Keratinocyte (primary cell): ENCODE results near the gene ASMT. TPM values are rescaled to one million over a fixed set of nuclear protein-coding genes. Genes with fewer than 3 reads are reported as not detected.

Experiments used
- DNase-seq: peaks from one replicate; pipeline ENCODE4 v3.0.0-alpha.2; 2011; ENCODE audit warnings: low read depth, missing footprints, low spot score
- FAIRE-seq: peaks from 2 replicates; lab custom pipeline; 2011; peaks lifted over from hg19 to GRCh38; lab: Jason Lieb, UNC
- H2AFZ ChIP-seq: 2 replicates; pipeline ENCODE4 v1.6.0; 2012; ENCODE audit warnings: low read length, control low read depth, inconsistent platforms; ENCODE audit not compliant: control insufficient read depth
- H3K27ac ChIP-seq: 2 replicates; pipeline ENCODE4 v1.5.1; 2011; ENCODE audit warnings: low read length; ENCODE audit not compliant: control insufficient read depth, insufficient read depth
- H3K27me3 ChIP-seq: 3 replicates; pipeline ENCODE4 v1.6.0; 2011; ENCODE audit warnings: low read length; ENCODE audit not compliant: control insufficient read depth, insufficient read depth; ENCODE audit errors: extremely low read depth
- H3K36me3 ChIP-seq, 2 experiments: 2 replicates in 1 of 2; 3 replicates in 1 of 2; pipeline ENCODE4 v1.5.1; 2011; ENCODE audit warnings: low read length in 2 of 2, mild to moderate bottlenecking in 1 of 2; ENCODE audit not compliant: control insufficient read depth in 2 of 2, insufficient read depth in 2 of 2; ENCODE audit errors: extremely low read depth in 1 of 2
- H3K4me1 ChIP-seq: 3 replicates; pipeline ENCODE4 v1.5.1; 2011; ENCODE audit warnings: low read length; ENCODE audit not compliant: control insufficient read depth, insufficient read depth; ENCODE audit errors: extremely low read depth
- H3K4me2 ChIP-seq: 3 replicates; pipeline ENCODE4 v1.6.0; 2011; ENCODE audit warnings: low read depth, low read length; ENCODE audit not compliant: control insufficient read depth, insufficient read depth; ENCODE audit errors: extremely low read depth
- H3K4me3 ChIP-seq, 3 experiments: fragments of 200-600 bp in 1 of 3; sonication (generic) in 1 of 3; 2 replicates in 2 of 3; 3 replicates in 1 of 3; pipeline ENCODE4 v1.5.1; 2011 to 2016; ENCODE audit warnings: low read length in 3 of 3, mild to moderate bottlenecking in 3 of 3, control low read depth in 2 of 3, inconsistent platforms in 1 of 3, low read depth in 1 of 3, mixed read lengths in 1 of 3, mixed run types in 1 of 3, moderate library complexity in 1 of 3; ENCODE audit not compliant: control insufficient read depth in 2 of 3, insufficient read depth in 2 of 3; ENCODE audit errors: extremely low read depth in 1 of 3
- H3K79me2 ChIP-seq: 2 replicates; pipeline ENCODE4 v1.6.0; 2012; ENCODE audit warnings: low read length; ENCODE audit not compliant: control insufficient read depth, insufficient read depth
- H3K9ac ChIP-seq: 3 replicates; pipeline ENCODE4 v1.6.0; 2011; ENCODE audit warnings: low read length; ENCODE audit not compliant: control insufficient read depth, insufficient read depth; ENCODE audit errors: extremely low read depth
- H3K9me1 ChIP-seq: 3 replicates; pipeline ENCODE4 v1.6.0; 2011; ENCODE audit warnings: low read length; ENCODE audit not compliant: control insufficient read depth, insufficient read depth; ENCODE audit errors: extremely low read depth
- H3K9me3 ChIP-seq: 2 replicates; pipeline ENCODE4 v1.5.1; 2012; ENCODE audit warnings: low read depth, low read length; ENCODE audit not compliant: control insufficient read depth
- H4K20me1 ChIP-seq: 3 replicates; pipeline ENCODE4 v1.6.0; 2011; ENCODE audit warnings: low read length; ENCODE audit not compliant: control insufficient read depth, insufficient read depth; ENCODE audit errors: extremely low read depth
- CTCF ChIP-seq, 3 experiments: IDR thresholded peaks in 1 of 3; conservative IDR thresholded peaks in 1 of 3; optimal IDR thresholded peaks in 1 of 3; 2 replicates in 2 of 3; 3 replicates in 1 of 3; pipeline versions ENCODE3 to v1.5.1; 2011; ENCODE audit warnings: low read length in 3 of 3, mild to moderate bottlenecking in 3 of 3, moderate library complexity in 2 of 3, control low read depth in 1 of 3, inconsistent platforms in 1 of 3; ENCODE audit not compliant: insufficient read depth in 2 of 3; ENCODE audit errors: extremely low read depth in 1 of 3
- EZH2 ChIP-seq: IDR thresholded peaks from one replicate; pipeline ENCODE4 v1.6.1; 2012; ENCODE audit warnings: inconsistent platforms, mild to moderate bottlenecking, low read length, moderate library complexity
- dilution Hi-C: fragments of 300-500 bp; cut with MboI; formaldehyde crosslinking; loops from one replicate; pipeline ENCODE4 v1.7.0; 2020; ENCODE audit warnings: low sequenced_read_pairs; ENCODE audit not compliant: extremely low pct_ligation_motif_present
- polyA plus RNA-seq, 5 experiments: library from polyadenylated mRNA; depleted of rRNA in 3 of 5; stranded (reverse) in 3 of 5; stranded (forward) in 1 of 5; unstranded in 1 of 5; fragments of >200 nt; gene quantifications; 1 replicate in 1 of 5; 2 replicates in 3 of 5; 3 replicates in 1 of 5; pipeline versions ENCODE4 v1.2.1 to v1.2.3, GENCODE V29; 2011 to 2012; ENCODE audit warnings: missing spikeins in 2 of 5, low read depth in 1 of 5, low replicate concordance in 1 of 5

The ASMT gene
- polyA plus RNA-seq, 1 donor (not counting 4 experiments of a cell fraction or from before 2014, with no cell fraction given) = not detected

DNA sequence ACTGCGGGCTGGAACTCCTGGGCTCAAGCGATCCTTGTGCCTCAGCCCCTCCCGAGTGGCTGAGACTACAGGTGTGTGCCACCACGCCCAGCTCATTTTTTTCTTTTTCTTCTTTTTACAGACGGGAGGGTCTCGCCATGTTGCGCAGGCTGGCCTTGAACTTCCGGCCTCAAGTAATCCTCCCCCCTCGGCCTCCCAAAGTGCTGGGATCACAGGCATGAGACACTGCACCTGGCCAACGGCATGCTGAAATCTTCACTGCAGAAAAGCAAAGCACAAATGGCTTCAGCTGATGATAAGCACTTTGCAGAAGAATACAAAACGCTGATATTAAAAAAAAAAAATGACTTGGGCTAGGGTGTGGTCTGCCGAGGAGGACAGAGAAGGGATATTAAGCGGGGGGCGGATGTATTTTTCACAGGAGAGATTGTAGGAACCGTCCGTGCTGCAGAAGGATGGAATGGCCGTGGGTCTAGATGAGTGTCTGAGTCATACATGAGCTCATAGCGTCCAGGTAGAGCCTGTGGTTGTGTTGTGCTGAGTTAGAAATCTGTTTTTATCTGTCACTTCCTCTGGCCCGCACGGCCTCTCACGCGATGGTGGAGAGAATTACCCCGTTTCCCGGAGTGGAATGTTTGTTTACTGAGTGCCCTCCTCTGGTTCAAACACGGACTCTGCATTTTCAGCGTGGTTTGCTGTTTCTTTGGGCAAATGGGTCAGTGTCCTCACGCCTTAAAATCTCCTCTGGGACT is 32.0 kb upstream of the ASMT start:
- Histone ChIP-seq H3K9me1 (no peaks in the 10 kb centered on the region), H2AFZ (peak overlapping the region; percentile 20), H3K4me1 (no peaks in the 10 kb centered on the region), H3K4me3 (no peak overlapping the region), H3K27me3 (no peaks in the 10 kb centered on the region), H3K79me2 (no peaks in the 10 kb centered on the region), H3K9ac (no peak overlapping the region), H3K4me2 (no peak overlapping the region), H3K9me3 (no peaks in the 10 kb centered on the region), H3K36me3 (no peaks in the 10 kb centered on the region), H4K20me1 (no peaks in the 10 kb centered on the region), H3K27ac (no peak overlapping the region)
- TF ChIP-seq EZH2 = no peak
- TF ChIP-seq CTCF (optimal IDR thresholded peaks at IDR 0.05 in 1 of 3, IDR thresholded peaks at IDR 0.05 in 1 of 3, conservative IDR thresholded peaks at IDR 0.05 in 1 of 3; ENCODE audit: extremely low read depth in 1 of 3, insufficient read depth in 2 of 3, low read length in 3 of 3) = no peak
- DNase-seq (no peak), FAIRE-seq (no peak)
- dilution Hi-C loops = no loop called here

GRCh38 chrX:1584237-1585011 is 30.4 kb upstream of the ASMT start:
- H3K4me2 ChIP-seq = no peak overlapping the region
- H3K9me1 ChIP-seq = no peaks in the 10 kb centered on the region
- no peaks in the 10 kb centered on the region for H4K20me1 ChIP-seq
- no peak overlapping the region for H3K4me3 ChIP-seq
- H3K27ac ChIP-seq = no peak overlapping the region
- no peaks in the 10 kb centered on the region for H3K36me3 ChIP-seq
- H3K4me1 ChIP-seq = no peaks in the 10 kb centered on the region
- no peak overlapping the region for H3K9ac ChIP-seq
- TF ChIP-seq EZH2 (no peak), CTCF (optimal IDR thresholded peaks at IDR 0.05 in 1 of 3, IDR thresholded peaks at IDR 0.05 in 1 of 3, conservative IDR thresholded peaks at IDR 0.05 in 1 of 3; ENCODE audit: extremely low read depth in 1 of 3, insufficient read depth in 2 of 3, low read length in 3 of 3) (no peak)
- H2AFZ ChIP-seq = no peak overlapping the region
- FAIRE-seq (no peak), DNase-seq (no peak)
- no peaks in the 10 kb centered on the region for H3K27me3 ChIP-seq
- dilution Hi-C loops = no loop called here
- H3K79me2 ChIP-seq = no peaks in the 10 kb centered on the region
- H3K9me3 ChIP-seq = no peaks in the 10 kb centered on the region
